K562 (cell line): ENCODE measurements around the gene SLITRK3. TPM values are rescaled to one million over a fixed set of nuclear protein-coding genes. Genes with fewer than 3 reads are reported as not detected.

Source experiments
- ATAC-seq: fragments of 200-7000 bp; cut with Tn5 transposase; 3 replicates; pipeline ENCODE4 v1.9.1; 2020; ENCODE audit warnings: moderate library complexity
- BruUV-seq: library from RNA; stranded (reverse); fragments of 400-500 nt; replicated peaks from 2 replicates; lab custom pipeline; 2021; lab: Mats Ljungman, UMichigan
- CTCF ChIA-PET: fragments of 300-600 bp; formaldehyde crosslinking; extraction: SDS; loops from one replicate; lab custom pipeline; 2021; ENCODE audit warnings: low intra/inter-chr PET ratio; lab: Yijun Ruan, JAX
- POLR2A ChIA-PET: fragments of 300-600, 350-650 bp; sonication (Branson Sonifier 250); formaldehyde crosslinking; extraction: SDS; loops from one replicate; lab custom pipeline; 2021; ENCODE audit warnings: antibody characterized with exemption, inconsistent platforms; lab: Yijun Ruan, JAX
- DNase-seq, 4 experiments: peaks; one replicate each; pipeline versions ENCODE4 v3.0.0 to v3.0.0-alpha.2; 2011 to 2018; ENCODE audit warnings: low spot score in 3 of 4, mixed read lengths in 3 of 4; ENCODE audit errors: extremely low read depth in 1 of 4
- FAIRE-seq: peaks from 2 replicates; lab custom pipeline; 2011; peaks lifted over from hg19 to GRCh38; lab: Jason Lieb, UNC
- H2AFZ ChIP-seq: 2 replicates; pipeline ENCODE4 v1.6.0; 2011; ENCODE audit warnings: low read depth, low read length, control low read depth, inconsistent platforms
- H3K27ac ChIP-seq: fragments of 200-600 bp; 3 replicates; pipeline ENCODE4 v1.8.0; 2011; ENCODE audit warnings: low read depth, mild to moderate bottlenecking, control low read depth, inconsistent platforms, low read length, moderate library complexity, mixed read lengths; ENCODE audit errors: extremely low read depth
- H3K27me3 ChIP-seq, 2 experiments: fragments of 300-600 bp in 1 of 2; 2 replicates in 1 of 2; 3 replicates in 1 of 2; pipeline versions ENCODE4 v1.6.0 to v1.8.0; 2011; ENCODE audit warnings: inconsistent platforms in 2 of 2, low read length in 2 of 2, mild to moderate bottlenecking in 1 of 2, mixed read lengths in 1 of 2, moderate library complexity in 1 of 2; ENCODE audit not compliant: control insufficient read depth in 2 of 2, insufficient read depth in 2 of 2
- H3K36me3 ChIP-seq: fragments of 300-600 bp; 3 replicates; pipeline ENCODE4 v1.8.0; 2011; ENCODE audit warnings: mild to moderate bottlenecking, low read length, inconsistent platforms; ENCODE audit not compliant: control insufficient read depth, insufficient read depth
- H3K4me1 ChIP-seq, 2 experiments: fragments of 200-600 bp in 1 of 2; replicated peaks in 1 of 2; 2 replicates in 1 of 2; 3 replicates in 1 of 2; pipeline versions ENCODE4 v1.5.1 to v1.8.0; 2011; ENCODE audit warnings: inconsistent platforms in 2 of 2, low read length in 2 of 2, mild to moderate bottlenecking in 1 of 2, mixed read lengths in 1 of 2, moderate library complexity in 1 of 2; ENCODE audit not compliant: control insufficient read depth in 2 of 2, insufficient read depth in 2 of 2
- H3K4me2 ChIP-seq: 2 replicates; pipeline ENCODE4 v1.6.1; 2011; ENCODE audit warnings: low read length, control low read depth, inconsistent platforms, mixed read lengths; ENCODE audit not compliant: insufficient read depth
- H3K4me3 ChIP-seq: fragments of 200-600 bp; sonication (generic), shearing (Covaris generic); 2 replicates; pipeline ENCODE4 v1.5.1; 2016; ENCODE audit warnings: control low read depth, inconsistent platforms
- H3K79me2 ChIP-seq: fragments of 200-600 bp; 3 replicates; pipeline ENCODE4 v1.8.0; 2011; ENCODE audit warnings: low read length, inconsistent platforms; ENCODE audit not compliant: control insufficient read depth, insufficient read depth
- H3K9ac ChIP-seq, 2 experiments: 2 replicates each; pipeline versions ENCODE4 v1.6.0 to v1.6.1; 2011; ENCODE audit warnings: low read depth in 2 of 2, low read length in 2 of 2, control low read depth in 1 of 2, inconsistent platforms in 1 of 2, mild to moderate bottlenecking in 1 of 2, mixed read lengths in 1 of 2; ENCODE audit not compliant: insufficient read depth in 1 of 2
- H3K9me1 ChIP-seq: one replicate; pipeline ENCODE4 v1.6.0; 2011; ENCODE audit warnings: inconsistent platforms, mild to moderate bottlenecking, low read length, moderate library complexity; ENCODE audit not compliant: control insufficient read depth, insufficient read depth
- H3K9me3 ChIP-seq: replicated peaks from 2 replicates; pipeline ENCODE4 v1.5.1; 2011; ENCODE audit warnings: low read depth, low read length, inconsistent platforms; ENCODE audit not compliant: control insufficient read depth, insufficient read depth
- H4K20me1 ChIP-seq: replicated peaks from 2 replicates; pipeline ENCODE4 v1.6.1; 2011; ENCODE audit warnings: low read length, inconsistent platforms, mixed read lengths; ENCODE audit not compliant: control insufficient read depth, insufficient read depth
- CBX3 ChIP-seq, 2 experiments: IDR thresholded peaks; 1 replicate in 1 of 2; 2 replicates in 1 of 2; pipeline ENCODE4 v1.6.1; 2012; ENCODE audit warnings: inconsistent platforms in 2 of 2, low read length in 2 of 2, borderline replicate concordance in 1 of 2, control low read depth in 1 of 2
- E2F5 ChIP-seq: sonication (generic); formaldehyde crosslinking; IDR thresholded peaks from 2 replicates; pipeline ENCODE4 v1.8.0; 2022; ENCODE audit warnings: mild to moderate bottlenecking, missing genetic modification reagents
- HSF4 ChIP-seq: fragments of 250-450 bp; sonication (Bioruptor Pico); IDR thresholded peaks from 2 replicates; pipeline ENCODE4 v2.1.2; 2022; ENCODE audit warnings: mild to moderate bottlenecking, moderate library complexity, borderline replicate concordance
- LARP7 ChIP-seq: fragments of 450-650 bp; IDR thresholded peaks from 2 replicates; pipeline ENCODE4 v1.6.1; 2016
- NFE2 ChIP-seq: IDR thresholded peaks from 2 replicates; pipeline ENCODE4 v1.6.1; 2014; ENCODE audit warnings: antibody characterized with exemption, low read depth
- NR1H2 ChIP-seq: sonication (generic); formaldehyde crosslinking; IDR thresholded peaks from 2 replicates; pipeline ENCODE4 v1.4.0; 2020; ENCODE audit warnings: mild to moderate bottlenecking, missing genetic modification reagents
- SMARCE1 ChIP-seq: fragments of 450-650 bp; IDR thresholded peaks from 2 replicates; pipeline ENCODE4 v1.7.1; 2016; ENCODE audit warnings: mild to moderate bottlenecking
- TCF7 ChIP-seq: sonication (generic); IDR thresholded peaks from 2 replicates; pipeline ENCODE4 v1.6.1; 2016; ENCODE audit warnings: antibody characterized with exemption, borderline replicate concordance
- ZNF324 ChIP-seq: fragments of 250-450 bp; sonication (Bioruptor Pico); IDR thresholded peaks from 2 replicates; pipeline ENCODE4 v1.4.0; 2020; ENCODE audit warnings: mild to moderate bottlenecking
- WGBS: fragments of 100-300 bp; shearing (Covaris generic); methylation state at CpG from one replicate; pipeline ENCODE4 v1.1.6; 2016; ENCODE audit warnings: low coverage, mixed read lengths; ENCODE audit not compliant: insufficient coverage; ENCODE audit errors: missing lambda C conversion rate; 5-methylcytosine and 5-hydroxymethylcytosine counted together
- in situ Hi-C: fragments of 300-500 bp; cut with MboI; formaldehyde crosslinking; loops from 4 replicates; pipeline ENCODE4 v1.15.0; 2018; ENCODE audit warnings: inconsistent platforms, mixed read lengths
- intact Hi-C: fragments of 100-400 bp; cut with micrococcal nuclease; formaldehyde crosslinking; loops from 2 replicates; pipeline ENCODE4 v1.14.2; 2022
- polyA plus RNA-seq, 8 experiments: library from polyadenylated mRNA; depleted of rRNA in 4 of 8; stranded (reverse) in 5 of 8; unstranded in 3 of 8; fragments of >200 nt; fragmentation: Nextera tagmentation in 2 of 8; fragmentation: Illumina TruSeq in 1 of 8; extraction: Ambion mirVana in 2 of 8; extraction: Trizol in 1 of 8; gene quantifications; 2 replicates each; pipeline versions ENCODE4 v1.2.1 to v1.2.3, GENCODE V29; 2011 to 2014; ENCODE audit warnings: inconsistent platforms in 1 of 8, missing spikeins in 1 of 8
- total RNA-seq, 7 experiments: library from RNA; depleted of rRNA in 6 of 7; stranded (reverse); fragments of >200 nt in 6 of 7; fragmentation: Illumina TruSeq in 2 of 7; extraction: Trizol in 2 of 7; gene quantifications; 2 replicates each; pipeline versions ENCODE4 v1.2.1 to v1.2.3, GENCODE V29; 2011 to 2021; ENCODE audit warnings: low replicate concordance in 1 of 7

SLITRK3 gene
- total and polyA plus RNA-seq, 9 of the 15 experiments (the other 6 are each of a cell fraction or from before 2014, with no cell fraction given): not detected

- TF ChIP-seq CBX3 (IDR thresholded peaks at IDR 0.05; ENCODE audit: borderline replicate concordance in 1 of 2, low read length in 2 of 2) (no peak), ZNF324 (CRISPR knock-in tag) (no peak), E2F5 (CRISPR knock-in tag) (no peak), LARP7 (no peak), HSF4 (CRISPR knock-in tag) (no peak), TCF7 (no peak)
- TF ChIP-seq, all 486 proteins: peak for 0
- H3K36me3 ChIP-seq: no peaks in the 10 kb centered on the region
- FAIRE-seq: no peak
- no peak overlapping the region for H3K4me2 ChIP-seq
- no peaks in the 10 kb centered on the region for H3K79me2 ChIP-seq
- no peaks in the 10 kb centered on the region for H4K20me1 ChIP-seq
- H3K9me3 ChIP-seq: no peaks in the 10 kb centered on the region
- POLR2A ChIA-PET: no interaction called here
- WGBS: 0% methylated on average over 3 of the region's 3 CpGs
- intact Hi-C loops (no loop called here), in situ Hi-C loops (no loop called here)
- CTCF ChIA-PET: no interaction called here
- H3K9me1 ChIP-seq: no peaks in the 10 kb centered on the region
- H3K27ac ChIP-seq: no peak overlapping the region
- no peak for DNase-seq
- BruUV-seq: no TSS peak
- H3K4me3 ChIP-seq: no peak overlapping the region
- no peak for ATAC-seq
- no peaks in the 10 kb centered on the region for H3K4me1 ChIP-seq
- no peak overlapping the region for H3K9ac ChIP-seq
- no peaks in the 10 kb centered on the region for H3K27me3 ChIP-seq
- H2AFZ ChIP-seq: no peak overlapping the region
These were observed 14.5 kb upstream of the SLITRK3 start for GRCh38 chr3:165210727-165211126.

- H3K27ac ChIP-seq: no peak overlapping the region
- DNase-seq: no peak
- no peak overlapping the region for H3K9ac ChIP-seq
- no peak overlapping the region for H2AFZ ChIP-seq
- CTCF ChIA-PET: no interaction called here
- no peaks in the 10 kb centered on the region for H3K9me3 ChIP-seq
- TF ChIP-seq NFE2 (no peak), SMARCE1 (no peak), NR1H2 (CRISPR knock-in tag) (no peak)
- TF ChIP-seq, all 486 proteins: peak for 0
- POLR2A ChIA-PET: no interaction called here
- Histone ChIP-seq H3K9me1 (no peaks in the 10 kb centered on the region), H3K27me3 (no peaks in the 10 kb centered on the region), H4K20me1 (no peaks in the 10 kb centered on the region), H3K4me3 (no peak overlapping the region), H3K79me2 (no peaks in the 10 kb centered on the region), H3K4me2 (no peak overlapping the region), H3K4me1 (no peaks in the 10 kb centered on the region), H3K36me3 (no peaks in the 10 kb centered on the region)
- in situ Hi-C loops: no loop called here
- intact Hi-C loops: no loop called here
- BruUV-seq: no TSS peak
- ATAC-seq (no peak), FAIRE-seq (no peak)
These were observed 13.9 kb upstream of the SLITRK3 start for GRCh38 chr3:165210132-165210531.
